Measurements from ENCODE around the gene CPSF4L.
A peak's percentile ranks its signal among the peaks of the same experiment; 100 is the strongest.

CPSF4L gene

GRCh38 chr17:73224237-73224636 lies 37.4 kb downstream of the CPSF4L start:
- H3K4me3 ChIP-seq (ENCODE audit: low read depth, low read length), result no peak overlapping the region

GRCh38 chr17:73223626-73224230 lies 38.0 kb downstream of the CPSF4L start:
- no peak for TF ChIP-seq CTCF (IDR thresholded peaks at IDR 0.05; ENCODE audit: borderline replicate concordance, insufficient read depth, low read depth, low read length)
- H3K4me3 ChIP-seq (ENCODE audit: low read depth, low read length), result no peak overlapping the region

More at GRCh38 chr17:73224237-73224636, 37.4 kb downstream of the CPSF4L start:
- TF ChIP-seq CTCF (IDR thresholded peaks at IDR 0.05; ENCODE audit: borderline replicate concordance, insufficient read depth, low read depth, low read length), result no peak

- TF ChIP-seq CTCF (IDR thresholded peaks at IDR 0.05; ENCODE audit: borderline replicate concordance, insufficient read depth, low read depth, low read length), result peak; percentile 22; the same call in 1 of the 2 replicates
- no peak overlapping the region for H3K4me3 ChIP-seq (ENCODE audit: low read depth, low read length)
These were observed 46.2 kb downstream of the CPSF4L start for GRCh38 chr17:73215447-73215846.

GRCh38 chr17:73214851-73215250 lies 46.8 kb downstream of the CPSF4L start:
- no peak overlapping the region for H3K4me3 ChIP-seq (ENCODE audit: low read depth, low read length)
- TF ChIP-seq CTCF (IDR thresholded peaks at IDR 0.05; ENCODE audit: borderline replicate concordance, insufficient read depth, low read depth, low read length), result no peak

GRCh38 chr17:73214008-73214407 lies 47.7 kb downstream of the CPSF4L start:
- no peak overlapping the region for H3K4me3 ChIP-seq (ENCODE audit: low read depth, low read length)
- no peak for TF ChIP-seq CTCF (IDR thresholded peaks at IDR 0.05; ENCODE audit: borderline replicate concordance, insufficient read depth, low read depth, low read length)

GRCh38 chr17:73211745-73212144 lies 49.9 kb downstream of the CPSF4L start:
- no peak overlapping the region for H3K4me3 ChIP-seq (ENCODE audit: low read depth, low read length)
- TF ChIP-seq CTCF (IDR thresholded peaks at IDR 0.05; ENCODE audit: borderline replicate concordance, insufficient read depth, low read depth, low read length), result no peak

GRCh38 chr17:73210002-73210678 lies 51.5 kb downstream of the CPSF4L start:
- no peak overlapping the region for H3K4me3 ChIP-seq (ENCODE audit: low read depth, low read length)

More at GRCh38 chr17:73210002-73210678, 51.5 kb downstream of the CPSF4L start:
- TF ChIP-seq CTCF (IDR thresholded peaks at IDR 0.05; ENCODE audit: borderline replicate concordance, insufficient read depth, low read depth, low read length), result no peak

Data from GM12875 (cell line).